Activated T-cell treated with anti-CD3 and anti-CD28 coated beads for 1 hour (primary cell): ENCODE data around the gene COL4A2.
A peak's percentile ranks its signal among the peaks of the same experiment; 100 is the strongest.

Source experiments
- DNase-seq: peaks from one replicate; pipeline ENCODE4 v3.0.0-alpha.2; 2020; ENCODE audit warnings: low read depth

The COL4A2 gene

GRCh38 chr13:110402299-110403069 lies 95.4 kb downstream of the COL4A2 start:
- DNase-seq, result no peak

GRCh38 chr13:110403315-110403714 lies 96.2 kb downstream of the COL4A2 start:
- DNase-seq, result no peak

- no peak for DNase-seq
Measured at GRCh38 chr13:110403721-110404120, 96.6 kb downstream of the COL4A2 start.

- DNase-seq, result no peak
Measured at GRCh38 chr13:110404321-110404720, 97.2 kb downstream of the COL4A2 start.

- DNase-seq, result no peak
Measured at GRCh38 chr13:110405597-110406450, 98.7 kb downstream of the COL4A2 start.

GRCh38 chr13:110407021-110407420 lies 99.9 kb downstream of the COL4A2 start:
- DNase-seq, result no peak

- no peak for DNase-seq
Measured at GRCh38 chr13:110407531-110407930, 100.4 kb downstream of the COL4A2 start.

- no peak for DNase-seq
Measured at GRCh38 chr13:110408286-110408685, 101.2 kb downstream of the COL4A2 start.

GRCh38 chr13:110409581-110409992 lies 102.5 kb downstream of the COL4A2 start:
- no peak for DNase-seq

- no peak for DNase-seq
Measured at GRCh38 chr13:110410000-110410399, 102.9 kb downstream of the COL4A2 start.

- no peak for DNase-seq
Measured at GRCh38 chr13:110410936-110411687, 104.0 kb downstream of the COL4A2 start.

- DNase-seq, result no peak
Measured at GRCh38 chr13:110411688-110412059, 104.6 kb downstream of the COL4A2 start.

GRCh38 chr13:110412132-110412914 lies 105.2 kb downstream of the COL4A2 start:
- DNase-seq, result peak; percentile 32

- DNase-seq, result no peak
Measured at GRCh38 chr13:110413016-110413675, 106.1 kb downstream of the COL4A2 start.

GRCh38 chr13:110413676-110414040 lies 106.6 kb downstream of the COL4A2 start:
- DNase-seq, result no peak

- no peak for DNase-seq
Measured at GRCh38 chr13:110414283-110414682, 107.2 kb downstream of the COL4A2 start.

GRCh38 chr13:110414931-110415330 lies 107.8 kb downstream of the COL4A2 start:
- no peak for DNase-seq

- DNase-seq, result no peak
Measured at GRCh38 chr13:110415669-110416068, 108.6 kb downstream of the COL4A2 start.

GRCh38 chr13:110416131-110417025 lies 109.3 kb downstream of the COL4A2 start:
- DNase-seq, result no peak

- DNase-seq, result no peak
Measured at GRCh38 chr13:110418944-110419343, 111.9 kb downstream of the COL4A2 start.
